HG03378 (cell line): ENCODE results near the gene DGKK.

Experiments
- ATAC-seq: cut with Tn5 transposase; IDR thresholded peaks from one replicate; pipeline ENCODE4 v1.9.1; 2021; ENCODE audit warnings: mild to moderate bottlenecking, moderate library complexity; ENCODE audit not compliant: unreplicated experiment

The DGKK gene, protein sequence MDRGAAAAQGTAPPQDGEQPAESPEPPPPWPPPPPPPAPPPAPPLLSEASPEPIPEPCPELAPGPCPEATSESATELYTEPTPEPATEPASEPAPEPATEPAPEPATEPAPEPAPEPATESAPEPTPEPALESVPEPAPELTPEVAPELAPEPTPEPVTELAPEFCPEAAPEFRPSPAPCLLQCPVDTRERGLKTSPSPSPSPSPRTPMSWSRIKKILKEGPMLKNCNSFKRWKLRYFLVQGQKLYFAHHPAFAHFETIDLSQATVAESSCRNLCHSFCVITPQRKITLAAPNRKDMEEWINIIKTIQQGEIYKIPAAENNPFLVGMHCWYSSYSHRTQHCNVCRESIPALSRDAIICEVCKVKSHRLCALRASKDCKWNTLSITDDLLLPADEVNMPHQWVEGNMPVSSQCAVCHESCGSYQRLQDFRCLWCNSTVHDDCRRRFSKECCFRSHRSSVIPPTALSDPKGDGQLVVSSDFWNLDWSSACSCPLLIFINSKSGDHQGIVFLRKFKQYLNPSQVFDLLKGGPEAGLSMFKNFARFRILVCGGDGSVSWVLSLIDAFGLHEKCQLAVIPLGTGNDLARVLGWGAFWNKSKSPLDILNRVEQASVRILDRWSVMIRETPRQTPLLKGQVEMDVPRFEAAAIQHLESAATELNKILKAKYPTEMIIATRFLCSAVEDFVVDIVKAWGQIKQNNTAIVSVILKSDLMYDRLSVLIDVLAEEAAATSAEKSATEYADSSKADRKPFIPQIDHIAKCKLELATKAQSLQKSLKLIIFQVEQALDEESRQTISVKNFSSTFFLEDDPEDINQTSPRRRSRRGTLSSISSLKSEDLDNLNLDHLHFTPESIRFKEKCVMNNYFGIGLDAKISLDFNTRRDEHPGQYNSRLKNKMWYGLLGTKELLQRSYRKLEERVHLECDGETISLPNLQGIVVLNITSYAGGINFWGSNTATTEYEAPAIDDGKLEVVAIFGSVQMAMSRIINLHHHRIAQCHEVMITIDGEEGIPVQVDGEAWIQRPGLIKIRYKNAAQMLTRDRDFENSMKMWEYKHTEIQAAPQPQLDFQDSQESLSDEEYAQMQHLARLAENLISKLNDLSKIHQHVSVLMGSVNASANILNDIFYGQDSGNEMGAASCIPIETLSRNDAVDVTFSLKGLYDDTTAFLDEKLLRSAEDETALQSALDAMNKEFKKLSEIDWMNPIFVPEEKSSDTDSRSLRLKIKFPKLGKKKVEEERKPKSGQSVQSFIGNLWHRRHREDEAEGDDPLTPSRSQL

DNA sequence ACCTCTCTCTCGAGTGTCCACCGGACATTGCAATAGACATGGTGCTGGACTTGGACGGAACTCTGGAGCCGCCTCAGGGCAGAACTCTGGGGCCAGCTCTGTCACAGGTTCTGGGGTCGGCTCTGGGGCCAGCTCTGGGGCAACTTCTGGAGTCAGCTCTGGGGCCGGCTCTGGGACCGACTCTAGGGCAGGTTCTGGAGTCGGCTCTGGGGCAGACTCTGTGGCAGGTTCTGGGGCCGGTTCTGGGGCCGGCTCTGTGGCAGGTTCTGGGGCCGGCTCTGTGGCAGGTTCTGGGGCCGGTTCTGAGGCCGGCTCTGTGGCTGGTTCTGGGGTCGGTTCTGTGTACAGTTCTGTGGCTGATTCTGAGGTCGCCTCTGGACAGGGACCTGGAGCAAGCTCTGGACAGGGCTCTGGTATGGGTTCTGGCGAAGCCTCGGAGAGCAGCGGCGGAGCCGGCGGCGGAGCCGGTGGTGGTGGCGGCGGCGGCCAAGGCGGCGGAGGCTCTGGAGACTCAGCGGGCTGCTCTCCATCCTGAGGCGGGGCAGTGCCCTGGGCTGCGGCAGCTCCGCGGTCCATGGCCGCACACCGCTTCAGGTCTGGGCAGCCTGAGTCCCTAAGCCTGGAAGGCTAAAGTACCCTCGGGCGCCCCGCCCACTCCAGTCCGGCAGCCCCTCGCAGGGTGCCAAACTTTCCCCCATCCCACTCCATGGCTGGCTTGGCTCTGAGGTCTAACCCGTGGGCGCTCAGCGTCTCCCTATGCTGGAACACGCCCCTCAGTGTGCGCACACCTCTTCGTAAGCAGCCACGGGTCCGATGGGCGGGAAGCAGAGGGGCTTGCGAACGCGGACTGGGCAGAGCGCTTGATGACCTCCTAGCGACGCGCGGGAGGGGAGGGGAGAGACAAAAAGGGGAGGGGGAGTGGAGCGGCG lies at the start of gene DGKK:
Gene DGKK, minus strand, starts transcription at position 723 of the 929 bp plus-strand sequence. Its CDS starts 147 bp downstream, at position 576.
- no peak for ATAC-seq

DNA sequence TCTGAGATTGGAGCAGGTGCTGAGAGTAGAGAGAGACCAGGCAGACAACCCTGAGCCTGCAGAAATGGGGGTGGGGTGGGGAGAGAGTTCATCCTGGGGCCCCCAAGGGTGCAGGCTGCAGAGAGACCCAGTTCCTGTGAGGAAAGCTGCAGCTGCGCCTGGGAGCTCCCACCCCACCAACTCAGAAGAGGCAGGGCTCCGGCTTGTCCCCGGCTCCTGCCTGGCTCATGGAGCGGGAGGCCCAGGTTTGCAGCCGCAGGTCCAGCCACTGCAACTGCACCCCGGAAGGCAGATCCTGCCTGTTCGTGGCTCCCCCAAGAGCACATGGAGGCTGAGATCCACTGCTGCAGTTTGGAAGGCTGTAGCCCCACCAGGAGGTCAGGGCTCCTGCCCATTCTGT lies 44.2 kb upstream of the DGKK start:
- no peak for ATAC-seq

DNA sequence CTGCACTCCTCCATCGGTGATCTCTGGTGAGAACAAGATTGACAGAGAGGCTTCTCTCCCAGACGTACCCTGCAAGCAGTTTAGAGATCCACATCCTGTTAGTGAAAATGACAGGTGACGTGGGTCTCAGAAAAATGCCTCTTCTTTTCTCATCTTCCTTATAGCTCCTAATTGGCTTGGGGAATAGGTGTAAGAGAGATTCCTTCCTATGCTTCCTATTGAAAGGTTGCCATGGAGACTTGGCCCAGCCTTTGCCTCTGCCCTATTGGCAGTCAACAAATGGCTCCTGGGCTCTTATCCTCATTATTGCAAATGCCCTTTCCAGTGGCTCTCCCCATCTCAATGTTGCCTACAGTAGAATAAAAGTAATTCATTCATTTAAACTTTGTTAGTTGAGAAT lies 26.5 kb upstream of the DGKK start:
- no peak for ATAC-seq

DNA sequence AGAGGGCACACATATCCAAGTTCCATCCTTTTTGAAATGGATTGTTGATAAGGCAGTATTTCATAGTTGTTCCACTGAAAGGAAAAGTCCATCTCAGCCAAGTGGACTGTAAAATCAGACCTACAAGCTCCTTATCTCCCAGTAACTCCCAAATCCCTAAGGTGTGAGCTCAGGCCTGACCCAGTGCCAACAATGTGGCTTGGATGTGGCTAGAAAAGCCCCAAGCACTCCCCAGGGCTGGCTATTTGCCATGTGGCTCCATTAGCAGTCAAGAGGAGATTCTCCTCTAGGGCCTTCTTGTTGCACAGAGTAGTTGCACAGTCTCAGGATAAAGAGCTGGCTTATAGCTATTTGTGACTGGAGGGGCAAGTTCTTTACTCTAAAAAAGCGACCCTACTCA lies 25.0 kb upstream of the DGKK start:
- ATAC-seq, result no peak

DNA sequence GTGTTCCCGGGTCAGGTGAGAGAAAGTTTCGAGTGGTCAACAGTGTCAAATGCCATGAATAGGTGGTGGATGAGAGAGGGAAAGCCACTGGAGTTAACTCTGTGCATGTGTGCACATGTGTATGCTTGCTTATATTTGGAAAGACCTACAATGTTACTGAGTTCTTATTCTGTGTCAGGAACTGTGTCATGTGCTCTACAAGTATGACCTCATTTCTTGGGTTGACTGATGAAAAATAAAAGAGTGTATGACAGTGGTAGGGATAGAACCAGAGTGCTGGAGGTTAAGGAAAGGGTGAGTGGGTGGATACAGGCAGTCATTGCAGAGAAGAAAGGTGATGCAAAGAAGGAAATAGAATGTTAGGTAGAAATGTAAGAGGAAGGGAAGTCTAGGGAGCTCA lies 22.1 kb upstream of the DGKK start:
- ATAC-seq, result no peak

DNA sequence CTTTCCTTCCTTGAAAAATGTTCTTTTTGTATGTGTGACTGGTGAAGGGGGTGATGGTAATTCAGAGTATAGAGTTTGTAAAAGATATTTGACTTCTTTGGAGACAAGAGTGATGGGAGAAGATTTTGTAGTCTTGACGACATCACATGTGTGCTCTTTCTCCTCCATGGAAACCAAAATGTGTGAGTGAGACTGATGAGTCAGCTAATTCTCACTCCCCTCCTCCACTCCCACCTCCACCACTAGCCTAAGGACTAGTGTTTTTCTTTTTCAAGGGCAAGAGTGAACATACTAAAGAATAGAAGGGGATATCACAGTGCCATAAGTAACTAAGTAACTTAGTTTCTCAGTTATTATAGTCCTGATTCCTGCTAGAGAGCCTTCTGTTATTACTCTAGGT lies 14.0 kb upstream of the DGKK start:
- no peak for ATAC-seq

DNA sequence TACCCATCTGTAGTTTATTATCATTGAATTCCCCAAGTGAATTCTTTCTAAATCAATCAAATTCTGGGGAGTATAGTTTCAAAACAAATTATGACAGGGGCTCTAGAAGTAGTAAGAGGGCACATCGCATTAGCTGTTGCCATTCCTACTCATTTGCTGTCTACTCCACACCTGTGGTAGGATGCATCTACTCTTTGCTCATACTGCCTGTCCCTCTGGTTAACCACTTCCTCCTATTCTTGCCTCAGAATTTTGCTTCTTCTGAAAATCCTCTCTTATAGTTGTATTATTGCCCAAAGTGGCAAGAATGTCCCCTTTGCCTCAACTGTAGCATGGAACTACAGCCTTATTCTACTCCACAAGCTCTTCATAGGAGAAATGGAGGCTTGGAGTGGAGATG lies 12.7 kb upstream of the DGKK start:
- ATAC-seq, result no peak

DNA sequence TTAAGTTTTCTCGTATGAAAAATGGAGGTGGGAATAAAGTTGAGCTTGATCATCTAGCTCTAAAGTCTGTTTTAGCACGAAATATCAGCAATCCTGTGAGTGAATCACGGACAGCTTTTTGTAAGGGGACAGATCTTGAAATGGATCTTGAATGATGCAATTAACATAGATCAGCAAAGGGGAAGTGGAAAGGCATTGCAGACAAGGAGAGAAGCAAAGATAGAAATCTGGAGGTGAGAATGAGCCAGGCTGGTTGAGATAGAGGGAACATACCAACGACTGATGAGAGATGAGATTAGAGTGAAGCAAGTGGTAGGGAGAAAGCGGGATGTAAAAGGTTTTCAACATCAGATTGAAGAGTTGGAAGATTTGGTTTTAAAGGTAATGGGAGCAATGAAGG lies 4.6 kb upstream of the DGKK start:
- no peak for ATAC-seq

DNA sequence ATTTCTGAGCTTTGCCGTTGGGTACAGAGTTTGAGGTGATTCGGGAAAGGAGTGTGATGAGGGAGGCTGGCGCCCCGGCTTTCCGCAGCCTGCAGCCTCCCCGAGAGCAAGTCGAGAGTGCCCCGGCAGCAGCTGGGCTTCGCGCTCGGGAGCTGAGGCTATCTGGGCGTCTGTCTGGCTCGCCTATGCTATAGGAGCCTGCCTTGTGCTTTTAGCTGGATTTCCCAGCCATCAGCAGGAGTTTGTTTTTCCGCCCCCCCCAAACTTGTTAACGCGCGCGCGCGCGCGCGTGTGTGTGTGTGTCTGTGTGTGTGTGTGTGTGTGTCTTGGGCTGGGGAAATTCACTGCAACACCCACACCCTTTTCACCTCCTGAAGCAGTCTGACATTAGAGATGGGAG lies 765 bp upstream of the DGKK start:
- ATAC-seq, result no peak

DNA sequence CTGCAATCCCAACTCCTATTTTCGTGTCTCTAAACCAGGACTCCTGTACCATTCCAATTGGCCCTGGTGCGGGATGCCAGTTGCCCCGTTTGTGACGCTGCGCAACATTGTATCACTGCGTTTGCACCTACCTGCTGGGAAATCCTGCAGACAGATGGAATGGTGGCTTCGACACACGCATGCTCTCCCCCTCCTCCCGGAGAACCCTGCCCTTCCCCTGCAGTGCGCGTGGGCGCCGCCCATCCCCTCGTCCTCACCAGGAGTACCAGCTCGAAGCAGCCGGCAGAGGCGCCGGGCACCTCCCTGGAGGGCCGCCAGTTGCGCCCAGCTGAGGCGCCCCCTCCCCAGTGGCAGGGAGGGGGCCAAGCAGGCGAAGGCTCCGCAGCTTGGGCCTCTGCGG lies 1.4 kb downstream of the DGKK start:
- ATAC-seq, result no peak

DNA sequence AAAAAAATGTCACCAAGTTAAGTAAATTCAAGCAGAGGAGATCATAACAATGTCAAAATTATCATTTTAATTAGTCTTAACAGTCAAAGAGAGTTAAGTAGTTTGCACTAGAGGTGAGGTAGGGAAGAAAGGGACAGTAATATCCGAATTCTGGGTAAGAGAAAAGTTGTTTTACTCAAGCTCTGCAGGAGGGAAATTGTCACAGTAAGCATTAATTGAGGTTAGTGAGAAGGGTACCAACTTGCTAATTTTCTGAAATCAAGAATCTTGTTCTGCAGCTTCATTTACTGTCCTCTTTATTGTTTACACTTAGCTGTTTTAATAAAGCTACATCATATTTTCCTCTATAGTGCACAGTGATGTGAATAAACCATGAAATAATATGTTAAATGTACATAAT lies 11.0 kb downstream of the DGKK start:
- no peak for ATAC-seq

DNA sequence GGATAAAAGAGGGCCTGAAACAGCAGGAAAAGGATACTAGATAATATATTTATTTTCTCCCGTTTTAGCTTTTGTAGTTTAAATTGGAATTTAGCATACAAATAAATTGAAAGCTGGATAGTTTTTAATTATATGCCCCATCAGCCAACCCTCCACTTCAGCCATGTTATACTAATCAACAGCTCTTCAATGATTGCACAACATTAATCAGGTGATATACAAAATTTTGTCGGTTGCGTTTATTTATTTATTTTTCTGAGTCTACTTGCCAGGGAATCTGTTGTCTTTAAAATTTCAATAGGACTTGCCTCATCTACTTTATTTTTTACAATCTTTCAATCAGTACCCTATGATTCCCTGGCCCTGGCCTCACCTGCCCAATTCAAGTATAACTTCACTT lies 12.1 kb downstream of the DGKK start:
- no peak for ATAC-seq

DNA sequence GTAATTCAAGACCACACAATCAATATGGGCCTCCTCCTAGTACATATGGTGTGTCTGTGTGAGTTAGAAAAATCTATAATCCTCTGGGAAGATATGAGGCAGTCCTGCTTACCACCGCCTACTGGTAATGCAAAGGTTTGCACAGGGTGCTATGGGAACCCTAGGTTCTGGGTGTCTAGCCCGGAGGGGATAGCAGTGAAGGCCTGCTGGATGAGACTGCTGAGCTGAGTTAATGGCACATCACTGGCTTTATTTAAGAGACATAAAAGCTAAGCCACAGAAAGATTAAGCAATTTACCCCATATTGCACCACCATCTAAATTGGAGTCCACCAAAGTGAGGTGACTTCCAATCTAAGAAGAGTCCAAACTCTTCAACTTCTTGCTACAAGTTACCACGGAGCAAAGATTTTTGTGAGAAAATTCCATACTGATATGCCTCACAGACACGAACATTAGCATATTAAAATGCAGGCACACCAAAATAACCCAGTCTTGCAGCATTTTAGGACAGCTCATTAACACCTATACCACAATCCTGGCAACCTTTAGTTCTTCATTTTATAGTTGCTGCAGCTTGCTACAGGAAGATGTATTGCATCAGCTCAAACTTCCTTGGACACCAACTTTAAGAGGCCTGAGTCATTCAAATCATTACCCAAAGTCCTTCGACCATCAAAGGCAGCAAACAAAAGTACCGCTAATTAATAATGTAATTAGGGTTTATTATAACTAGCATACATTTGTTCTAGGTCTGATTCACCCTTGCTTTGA lies 13.7 kb downstream of the DGKK start:
- no peak for ATAC-seq

DNA sequence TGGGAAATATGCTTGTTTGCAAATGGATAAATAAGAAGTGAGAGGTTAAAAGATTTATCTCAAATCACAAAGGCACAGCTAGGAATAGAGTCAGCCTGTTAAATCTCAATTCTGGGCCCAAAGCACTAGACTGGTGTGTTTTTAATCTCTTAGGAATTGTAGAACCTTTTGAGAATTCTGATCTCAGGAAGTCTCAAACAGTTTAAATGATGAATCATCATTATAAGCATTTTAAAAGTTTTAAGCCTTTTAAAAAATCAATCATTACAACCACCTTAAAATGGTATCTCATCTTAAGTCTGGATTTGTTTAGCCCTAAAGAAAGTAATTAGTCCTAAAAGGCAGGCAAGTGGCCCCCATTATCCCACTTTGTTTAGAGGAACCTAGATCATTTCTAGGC lies 17.8 kb downstream of the DGKK start:
- ATAC-seq, result no peak

DNA sequence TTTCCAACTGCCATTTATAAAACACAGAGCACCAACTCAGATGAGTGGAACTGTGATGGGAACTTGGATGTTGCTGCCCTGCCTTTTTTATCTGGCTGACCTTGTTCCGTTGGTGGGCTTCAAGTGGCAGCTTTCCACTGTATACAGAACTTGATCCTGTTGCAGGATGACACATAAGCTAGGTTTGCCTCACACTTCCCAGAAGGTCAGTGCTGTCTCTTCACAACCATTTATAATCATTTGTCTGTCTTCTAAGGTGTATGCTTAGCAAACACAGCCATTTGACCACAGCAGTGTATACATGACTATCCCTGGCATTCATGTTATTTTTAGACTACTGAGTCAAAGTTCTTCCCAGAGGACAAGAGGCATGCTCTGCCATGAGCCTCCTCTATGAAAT lies 20.3 kb downstream of the DGKK start:
- ATAC-seq, result no peak

DNA sequence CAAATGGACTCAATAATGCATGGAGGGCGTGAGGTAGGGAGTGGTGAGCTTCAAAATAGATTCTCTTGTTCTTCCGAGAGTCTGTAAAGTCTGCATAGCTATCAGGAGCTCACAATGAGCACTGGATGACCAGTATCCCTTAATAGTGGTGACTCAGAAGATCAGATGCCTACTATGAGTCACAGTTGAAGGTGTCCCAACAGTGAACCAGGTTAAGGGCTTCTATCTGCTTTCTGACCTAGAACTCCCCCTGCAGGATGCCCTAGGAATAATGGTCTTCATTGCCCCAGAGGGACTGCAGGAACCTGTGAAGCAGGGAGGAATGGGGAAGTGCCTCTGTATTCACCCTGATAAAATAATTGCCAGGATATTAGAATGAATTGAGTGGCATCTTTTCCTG lies 22.1 kb downstream of the DGKK start:
- no peak for ATAC-seq

DNA sequence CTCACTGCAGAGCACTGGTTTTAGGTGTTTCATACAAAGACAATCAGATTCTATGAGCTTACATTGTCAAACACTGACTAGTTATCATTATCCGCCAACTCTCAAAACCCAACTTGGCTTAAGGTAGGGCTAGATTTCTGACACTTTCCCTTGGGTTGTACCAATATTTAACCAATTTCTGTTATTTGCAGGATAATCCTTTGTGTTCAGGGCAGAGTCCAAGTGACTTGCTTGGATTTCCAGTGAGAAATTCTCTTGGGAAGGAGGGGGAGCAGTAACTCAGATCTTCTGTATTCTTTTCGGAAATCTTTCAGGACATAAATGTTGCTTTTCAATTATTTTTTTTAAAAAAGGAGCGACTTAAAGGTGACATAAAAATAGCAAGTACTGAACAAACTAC lies 23.1 kb downstream of the DGKK start:
- ATAC-seq, result no peak

DNA sequence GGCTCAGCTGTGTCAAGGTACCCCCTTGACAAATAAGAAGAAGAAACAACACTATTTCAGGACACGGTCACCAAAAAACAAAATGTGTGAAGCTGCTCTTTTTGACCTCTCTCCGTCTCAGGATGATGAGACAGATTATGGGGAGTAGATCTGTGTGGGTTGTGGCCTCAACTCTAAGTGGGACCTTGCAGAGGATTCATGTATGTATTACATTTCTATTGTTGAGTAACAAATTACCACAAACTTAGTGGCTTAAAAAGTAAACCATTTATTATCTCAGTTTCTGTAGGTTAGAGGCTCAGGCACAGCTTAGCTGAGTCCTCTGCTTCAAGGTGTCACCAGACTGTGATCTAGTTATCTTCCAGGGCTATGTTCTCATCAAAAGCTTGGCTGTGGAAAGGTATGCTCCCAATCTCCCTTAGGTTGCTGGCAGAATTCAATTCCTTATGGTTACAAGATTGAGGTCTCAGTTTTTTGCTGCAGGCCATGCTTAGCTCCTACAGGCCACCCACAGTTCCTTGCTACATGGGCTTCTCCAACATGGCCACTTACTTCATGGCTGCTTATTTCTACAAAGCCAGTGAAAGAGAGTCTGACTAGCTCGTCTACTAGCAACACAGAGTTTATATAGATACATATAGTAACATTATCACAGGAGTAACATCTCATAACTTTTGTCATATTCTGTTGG lies 28.1 kb downstream of the DGKK start:
- ATAC-seq, result no peak

DNA sequence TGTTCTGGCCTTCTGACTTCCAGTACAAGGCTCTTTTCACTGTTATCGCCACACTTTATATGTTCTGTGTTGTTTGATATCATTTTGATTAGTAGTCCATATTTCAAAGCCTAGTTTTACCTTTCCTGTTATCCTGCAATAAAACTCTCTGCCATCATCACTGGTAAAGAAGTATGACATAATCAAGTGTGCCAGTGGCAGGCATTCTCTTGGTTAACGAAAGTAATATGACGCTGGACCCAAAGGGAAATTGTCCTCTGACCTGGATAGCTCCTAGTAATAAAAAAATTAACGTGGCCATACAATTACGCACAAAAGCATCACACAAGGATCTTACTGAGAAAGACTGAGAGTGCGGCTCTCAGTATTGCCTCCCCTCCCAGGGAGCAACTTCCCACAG lies 33.8 kb downstream of the DGKK start:
- no peak for ATAC-seq
